SKM-1 (cell line): ENCODE results near the gene NPEPL1.
"Not testable (repeated sequence)": the region's sequence is repeated elsewhere in the genome, so short reads cannot be mapped to it uniquely, and the experiment has no call there.

ENCODE experiments used
- DNase-seq: peaks from one replicate; lab custom pipeline; 2025; ENCODE audit not compliant: unreplicated experiment; lab: John Stamatoyannopoulos, UW

Gene NPEPL1, protein sequence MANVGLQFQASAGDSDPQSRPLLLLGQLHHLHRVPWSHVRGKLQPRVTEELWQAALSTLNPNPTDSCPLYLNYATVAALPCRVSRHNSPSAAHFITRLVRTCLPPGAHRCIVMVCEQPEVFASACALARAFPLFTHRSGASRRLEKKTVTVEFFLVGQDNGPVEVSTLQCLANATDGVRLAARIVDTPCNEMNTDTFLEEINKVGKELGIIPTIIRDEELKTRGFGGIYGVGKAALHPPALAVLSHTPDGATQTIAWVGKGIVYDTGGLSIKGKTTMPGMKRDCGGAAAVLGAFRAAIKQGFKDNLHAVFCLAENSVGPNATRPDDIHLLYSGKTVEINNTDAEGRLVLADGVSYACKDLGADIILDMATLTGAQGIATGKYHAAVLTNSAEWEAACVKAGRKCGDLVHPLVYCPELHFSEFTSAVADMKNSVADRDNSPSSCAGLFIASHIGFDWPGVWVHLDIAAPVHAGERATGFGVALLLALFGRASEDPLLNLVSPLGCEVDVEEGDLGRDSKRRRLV

DNA sequence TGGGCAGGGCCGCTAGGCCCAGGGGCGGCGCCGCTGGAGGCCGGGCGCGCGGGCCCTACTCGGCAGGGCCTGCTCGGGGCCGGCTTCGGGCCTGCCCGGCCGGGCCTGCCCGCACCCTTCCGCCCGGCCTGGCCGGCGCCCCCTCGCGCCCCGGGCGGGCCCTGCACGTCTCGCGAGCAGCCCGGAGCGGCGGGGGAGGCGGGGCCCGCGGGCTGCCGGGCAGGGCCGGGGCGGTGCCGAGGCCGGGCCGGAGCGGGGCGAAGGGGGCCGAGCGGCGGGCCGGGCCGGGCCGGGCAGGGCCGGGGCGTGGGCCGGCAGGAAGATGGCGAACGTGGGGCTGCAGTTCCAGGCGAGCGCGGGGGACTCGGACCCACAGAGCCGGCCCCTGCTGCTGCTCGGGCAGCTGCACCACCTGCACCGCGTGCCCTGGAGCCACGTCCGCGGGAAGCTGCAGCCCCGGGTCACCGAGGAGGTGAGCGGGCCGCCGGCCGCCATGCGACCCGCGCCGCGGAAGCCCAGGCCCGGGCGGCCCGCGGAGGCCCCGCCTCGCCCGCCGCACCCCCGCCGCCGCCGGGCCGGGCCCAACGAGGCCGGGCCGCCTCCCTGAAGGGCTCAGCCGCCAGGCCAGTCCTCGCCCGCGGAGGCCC lies at the start of gene NPEPL1:
Gene NPEPL1, plus strand, starts transcription at position 222 of the 647 bp plus-strand sequence. Its CDS starts 101 bp downstream, at position 323.
- DNase-seq = peak; percentile 31

DNA sequence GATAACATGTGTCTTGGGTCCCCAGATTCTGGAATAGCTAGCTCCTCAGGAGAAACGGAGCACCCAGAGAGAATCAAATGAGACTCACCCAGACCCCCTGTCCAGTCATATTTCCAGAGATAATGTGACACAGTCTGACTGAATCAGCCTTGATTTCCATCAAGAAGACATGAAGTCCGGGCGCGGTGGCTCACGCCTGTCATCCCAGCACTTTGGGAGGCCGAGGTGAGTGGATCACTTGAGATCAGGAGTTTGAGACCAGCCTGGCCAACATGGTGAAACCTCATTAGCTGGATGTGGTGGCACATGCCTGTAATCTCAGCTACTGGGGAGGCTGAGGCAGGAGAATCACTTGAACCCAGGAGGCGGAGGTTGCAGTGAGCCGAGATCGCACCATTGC lies 49.7 kb upstream of the NPEPL1 start:
- not testable (repeated sequence) for DNase-seq

DNA sequence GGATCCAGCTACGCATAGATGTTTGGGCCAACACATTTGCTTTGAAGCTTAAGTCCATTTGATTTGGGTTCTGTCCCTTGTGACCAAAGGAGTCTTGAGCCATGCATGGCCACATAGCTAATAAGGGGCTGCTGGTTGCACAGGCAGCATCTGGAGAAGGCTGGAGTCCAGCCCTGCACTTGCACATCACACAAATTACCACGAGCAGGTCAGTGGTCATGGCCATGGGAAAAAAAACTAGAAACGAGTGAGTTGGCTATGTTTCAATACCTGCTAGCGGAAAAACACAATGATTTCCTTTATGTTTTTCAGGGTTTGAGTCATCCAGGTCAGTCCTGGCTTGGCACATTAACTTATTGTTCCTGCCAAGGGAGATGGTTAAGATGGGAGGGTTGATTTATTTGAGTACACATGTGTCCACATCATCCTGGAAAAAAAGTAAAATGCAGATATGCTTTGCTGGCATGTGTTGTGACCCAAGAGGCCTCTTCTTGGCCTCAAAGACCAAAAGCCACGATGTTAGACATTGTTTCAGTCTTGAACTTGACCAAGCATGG lies 47.1 kb upstream of the NPEPL1 start:
- no peak for DNase-seq

DNA sequence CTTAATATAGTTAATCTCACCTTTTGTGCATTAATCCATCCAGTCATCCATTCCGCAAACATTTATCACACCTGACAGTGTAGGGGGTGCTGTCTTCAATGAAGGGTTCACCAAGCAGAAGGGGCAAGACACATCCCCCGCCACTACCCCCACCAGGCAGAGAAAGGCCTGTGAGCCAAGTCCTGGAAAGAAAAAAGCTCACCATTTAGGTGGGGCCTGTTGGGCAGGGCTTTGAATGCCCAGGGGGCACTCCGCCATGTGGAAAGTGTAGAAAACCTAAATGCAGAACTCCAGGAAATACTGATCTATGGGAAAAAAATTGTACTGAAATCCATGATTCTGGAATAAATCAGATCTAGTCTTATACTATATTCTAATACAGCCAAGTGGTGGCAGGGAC lies 46.3 kb upstream of the NPEPL1 start:
- DNase-seq = no peak

DNA sequence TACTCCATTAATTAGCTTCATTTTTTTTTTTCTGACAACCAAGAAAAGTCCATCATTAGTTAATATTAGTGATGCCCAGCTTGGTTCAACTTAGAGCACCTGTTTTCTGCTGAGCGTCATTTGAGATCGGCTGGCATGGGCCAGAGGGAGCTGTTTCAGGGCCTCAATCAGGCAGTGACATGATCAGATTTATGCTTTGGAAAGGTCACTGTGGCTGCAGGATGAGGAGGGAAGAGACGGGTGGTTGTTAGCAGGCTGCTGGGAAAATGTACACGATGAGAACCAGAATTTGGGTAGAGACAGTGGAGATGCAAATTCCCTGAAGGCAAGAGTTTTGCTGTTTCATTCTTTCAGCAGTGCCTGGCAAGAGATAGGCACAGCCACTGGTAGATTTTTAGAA lies 45.9 kb upstream of the NPEPL1 start:
- no peak for DNase-seq

DNA sequence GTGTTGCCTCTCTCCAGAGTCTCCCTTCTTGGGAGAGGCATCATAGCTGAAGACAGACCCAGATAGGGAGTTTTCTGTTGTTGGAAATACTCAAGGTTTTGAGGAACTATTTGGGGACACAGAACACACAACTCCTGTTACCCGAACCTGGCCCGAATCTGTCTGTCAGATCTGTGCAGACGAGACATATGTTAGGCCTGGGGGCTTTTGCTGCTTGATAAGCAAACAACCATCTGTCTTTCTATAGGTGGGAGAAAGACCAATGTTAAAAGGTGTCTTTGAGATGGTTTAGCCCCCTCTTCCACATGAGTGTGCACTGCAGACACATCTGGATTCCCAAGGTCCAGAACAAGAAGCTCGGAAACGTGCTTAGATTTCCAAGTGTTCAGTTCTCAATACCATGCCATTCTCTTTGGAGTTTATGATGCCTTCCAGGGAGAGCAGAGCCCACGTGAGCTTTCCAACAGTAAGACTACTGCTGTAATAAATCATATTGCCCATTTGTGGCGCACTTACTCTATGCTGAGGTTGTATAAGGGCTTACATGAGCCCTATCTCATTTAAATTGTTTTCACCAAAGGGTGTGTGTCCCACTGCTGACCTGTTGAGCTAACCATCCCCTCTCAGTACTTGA lies 45.3 kb upstream of the NPEPL1 start:
- DNase-seq = no peak

DNA sequence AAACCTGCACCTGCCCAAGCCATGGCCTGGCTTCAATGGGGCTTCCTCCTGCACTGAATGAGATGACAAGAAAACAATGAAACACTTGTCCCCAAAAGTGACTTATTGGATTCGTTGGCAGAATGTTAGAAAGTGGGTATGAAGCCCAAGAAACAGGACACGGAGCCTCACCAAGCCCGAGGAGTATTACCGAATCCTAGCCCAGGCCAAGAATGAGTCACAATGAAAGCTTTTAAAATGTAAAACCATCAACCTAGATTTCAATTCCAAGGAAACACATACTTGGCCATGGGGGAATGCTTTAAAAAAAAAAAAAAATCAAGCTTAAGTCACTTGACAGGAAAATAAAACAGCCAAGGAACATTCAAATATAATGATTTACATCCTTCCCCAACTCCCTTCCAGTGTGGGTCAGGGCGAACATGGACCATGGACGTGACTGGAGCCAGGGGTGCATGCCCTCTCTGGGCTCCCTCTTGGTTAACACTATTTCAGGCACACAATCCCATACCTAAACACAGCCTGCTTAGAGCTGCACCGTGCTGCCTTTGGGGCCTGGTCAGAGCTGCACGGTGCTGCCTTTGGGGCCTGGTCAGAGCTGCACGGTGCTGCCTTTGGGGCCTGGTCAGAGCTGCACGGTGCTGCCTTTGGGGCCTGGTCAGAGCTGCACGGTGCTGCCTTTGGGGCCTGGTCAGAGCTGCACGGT lies 44.7 kb upstream of the NPEPL1 start:
- DNase-seq = no peak

DNA sequence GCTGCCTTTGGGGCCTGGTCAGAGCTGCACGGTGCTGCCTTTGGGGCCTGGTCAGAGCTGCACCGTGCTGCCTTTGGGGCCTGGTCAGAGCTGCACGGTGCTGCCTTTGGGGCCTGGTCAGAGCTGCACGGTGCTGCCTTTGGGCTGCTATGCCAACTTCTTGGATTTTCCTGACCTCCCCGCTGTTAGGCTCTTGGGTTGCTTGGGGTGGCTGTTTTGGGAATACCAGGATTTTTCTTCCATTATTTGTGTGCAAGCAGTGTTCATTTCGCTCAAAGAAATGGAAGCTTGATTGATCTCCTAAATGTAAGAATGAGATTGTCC lies 44.1 kb upstream of the NPEPL1 start:
- not testable (repeated sequence) for DNase-seq

DNA sequence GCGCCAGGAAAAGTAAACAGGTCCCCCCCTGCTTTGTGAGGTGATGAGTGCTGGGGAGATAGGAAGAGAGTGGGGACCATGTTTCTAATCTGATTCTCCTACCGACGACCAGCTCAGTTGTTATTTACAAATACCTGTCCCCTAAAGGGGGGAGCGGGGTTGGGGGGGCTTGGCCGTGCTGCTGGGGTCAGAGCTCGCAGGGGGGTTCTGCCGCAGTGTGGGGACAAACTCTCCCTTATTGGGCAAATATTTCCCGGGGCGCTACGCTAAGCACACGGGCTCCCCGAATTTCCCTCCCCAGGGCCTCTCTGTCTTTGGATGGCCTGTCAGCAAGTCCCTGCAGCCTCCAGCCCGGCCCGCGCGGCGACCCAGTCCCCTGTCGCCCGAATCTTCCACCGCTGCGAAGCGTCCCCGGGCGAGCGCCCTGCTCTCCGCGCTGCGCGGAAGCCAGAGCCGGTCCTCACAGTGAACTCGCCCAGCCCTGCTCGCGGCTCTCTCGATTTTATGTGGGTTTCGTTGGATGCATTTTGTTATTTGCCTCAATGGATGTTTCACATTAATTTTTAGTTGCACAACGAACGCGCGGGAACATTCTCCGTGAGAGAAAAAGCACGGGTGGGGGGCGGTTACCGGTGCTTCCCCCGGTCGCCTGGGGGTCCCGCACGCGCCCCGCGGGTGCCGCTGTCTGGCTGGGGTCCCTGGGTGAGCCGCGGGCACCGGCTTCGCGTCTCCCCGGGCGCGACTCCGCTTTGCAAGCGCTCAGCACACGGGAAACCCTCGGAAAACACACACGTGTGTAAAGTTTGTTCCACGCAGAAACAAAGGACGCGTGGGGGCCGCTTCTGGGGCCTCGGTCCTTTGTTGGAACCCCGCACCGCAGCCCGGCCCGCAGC lies 43.1 kb upstream of the NPEPL1 start:
- DNase-seq = no peak

DNA sequence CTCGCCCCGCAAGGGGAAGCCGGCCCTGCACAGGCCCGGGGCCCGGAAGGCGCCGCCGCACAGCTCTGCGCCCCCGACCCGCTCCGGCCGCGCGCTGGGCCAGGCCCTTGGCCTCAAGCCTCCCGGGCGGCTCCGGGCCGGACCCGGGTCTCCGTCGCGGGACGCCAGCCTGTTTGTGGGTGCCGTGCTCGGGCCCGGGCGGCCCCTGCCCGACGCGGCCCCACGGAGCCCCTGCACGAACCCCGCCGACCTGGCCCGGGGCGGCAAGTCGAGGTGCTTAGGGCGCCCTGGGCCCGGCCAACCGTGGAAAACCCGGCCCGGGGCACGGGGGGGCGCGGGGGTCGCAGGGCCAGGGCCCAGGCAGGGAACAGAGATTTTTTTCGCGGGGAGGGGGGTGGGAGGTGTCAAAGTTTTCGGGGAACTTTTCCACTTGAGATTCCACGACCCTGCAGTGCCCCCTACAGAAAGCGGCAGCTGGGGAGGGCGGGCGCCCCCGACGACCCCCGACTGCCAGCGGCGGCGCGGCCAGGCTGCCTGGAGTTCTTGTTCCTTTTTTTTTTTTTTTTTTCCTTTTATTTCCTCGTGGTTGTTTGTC lies 42.3 kb upstream of the NPEPL1 start:
- no peak for DNase-seq

DNA sequence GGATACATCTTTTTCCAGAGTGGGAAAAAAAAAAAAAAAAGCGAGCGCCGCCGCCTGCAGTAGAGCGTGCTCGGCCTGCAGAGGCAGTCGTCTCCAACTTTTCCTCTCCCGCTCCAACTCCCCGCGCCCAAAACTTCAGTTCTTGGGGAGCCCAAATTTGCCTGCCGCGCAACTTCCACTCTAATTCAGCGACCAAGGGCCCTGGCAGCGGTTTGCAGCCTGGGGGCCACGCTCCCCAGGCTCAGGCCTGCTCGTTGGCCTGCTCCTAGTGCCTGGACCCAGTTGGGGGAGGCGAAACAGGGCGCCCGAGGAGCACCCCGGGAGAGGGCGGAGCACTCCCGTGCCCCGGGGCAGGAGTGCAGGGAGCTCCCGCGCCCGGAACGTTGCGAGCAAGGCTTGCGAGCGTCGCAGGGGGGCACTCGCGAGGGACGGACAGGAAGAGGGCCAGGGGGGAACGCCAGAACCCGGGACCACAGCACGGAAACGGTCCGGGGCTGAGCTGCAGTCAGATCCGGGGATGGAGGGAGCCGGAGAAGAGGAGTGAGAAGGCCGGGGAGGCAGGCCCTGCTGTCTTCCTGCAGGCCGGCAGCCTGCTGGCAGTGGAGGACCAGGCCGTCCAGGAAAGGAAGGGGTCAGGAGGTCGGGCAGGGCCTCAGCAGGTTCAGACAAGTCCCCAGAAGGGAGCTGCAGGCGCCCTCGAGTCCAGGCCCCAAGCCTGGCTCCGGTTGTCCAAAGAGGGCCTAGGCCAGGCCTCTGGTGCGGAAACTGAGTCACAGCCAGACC lies 41.6 kb upstream of the NPEPL1 start, which contains the start of gene STX16:
Gene STX16, plus strand, starts transcription at position 508 of the 783 bp plus-strand sequence. CDS start 724 bp downstream, outside the sequence.
- DNase-seq = peak; percentile 78

DNA sequence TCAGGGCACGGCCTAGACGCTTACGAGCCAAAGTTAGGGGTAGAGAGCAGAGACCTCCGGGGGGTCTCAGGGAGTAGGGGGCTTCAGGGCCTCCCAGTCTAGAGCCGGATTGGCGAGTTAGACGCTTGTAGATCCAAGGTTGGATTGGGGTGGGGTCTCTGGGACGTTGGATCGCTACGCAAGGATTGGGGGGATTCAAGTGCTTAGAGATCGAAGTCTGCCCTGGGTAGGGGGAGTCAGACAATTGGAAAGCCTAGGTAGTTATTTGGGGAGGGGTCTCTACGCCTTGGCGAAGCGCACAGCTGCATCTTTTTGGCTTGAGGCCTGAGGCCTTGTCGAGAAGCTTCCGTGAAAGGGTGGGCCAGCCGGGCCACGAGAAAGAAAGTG lies 41.0 kb upstream of the NPEPL1 start:
- no peak for DNase-seq

DNA sequence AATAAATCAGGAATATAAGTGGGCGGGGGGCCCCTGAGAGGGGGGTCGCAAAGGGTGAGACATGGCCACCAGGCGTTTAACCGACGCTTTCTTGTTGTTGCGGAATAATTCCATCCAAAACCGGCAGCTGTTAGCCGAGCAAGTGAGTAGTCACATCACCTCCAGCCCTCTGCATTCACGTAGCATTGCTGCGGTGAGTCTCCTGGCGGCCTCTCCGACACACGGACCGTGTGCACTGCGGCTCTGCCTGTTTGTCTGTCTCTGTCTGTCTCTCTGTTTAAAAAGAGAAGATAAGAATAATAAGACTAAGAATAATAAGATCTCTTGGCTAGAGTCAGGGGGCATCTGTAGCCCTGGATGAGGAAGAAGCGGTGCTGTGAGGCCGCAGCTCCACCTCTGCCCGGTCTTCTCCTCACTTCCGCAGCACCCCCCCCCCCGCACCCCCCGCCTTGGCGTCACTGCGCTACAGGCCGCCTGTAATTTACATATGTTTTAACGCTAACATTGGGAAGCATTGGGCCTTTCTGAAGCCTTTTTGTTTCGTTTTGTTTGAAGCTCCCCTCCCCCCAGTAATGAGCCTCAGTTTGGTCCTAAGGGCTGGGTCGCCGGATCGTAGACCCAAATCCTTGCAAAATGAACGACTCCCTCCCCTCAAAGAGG lies 40.5 kb upstream of the NPEPL1 start:
- DNase-seq = peak; percentile 31

DNA sequence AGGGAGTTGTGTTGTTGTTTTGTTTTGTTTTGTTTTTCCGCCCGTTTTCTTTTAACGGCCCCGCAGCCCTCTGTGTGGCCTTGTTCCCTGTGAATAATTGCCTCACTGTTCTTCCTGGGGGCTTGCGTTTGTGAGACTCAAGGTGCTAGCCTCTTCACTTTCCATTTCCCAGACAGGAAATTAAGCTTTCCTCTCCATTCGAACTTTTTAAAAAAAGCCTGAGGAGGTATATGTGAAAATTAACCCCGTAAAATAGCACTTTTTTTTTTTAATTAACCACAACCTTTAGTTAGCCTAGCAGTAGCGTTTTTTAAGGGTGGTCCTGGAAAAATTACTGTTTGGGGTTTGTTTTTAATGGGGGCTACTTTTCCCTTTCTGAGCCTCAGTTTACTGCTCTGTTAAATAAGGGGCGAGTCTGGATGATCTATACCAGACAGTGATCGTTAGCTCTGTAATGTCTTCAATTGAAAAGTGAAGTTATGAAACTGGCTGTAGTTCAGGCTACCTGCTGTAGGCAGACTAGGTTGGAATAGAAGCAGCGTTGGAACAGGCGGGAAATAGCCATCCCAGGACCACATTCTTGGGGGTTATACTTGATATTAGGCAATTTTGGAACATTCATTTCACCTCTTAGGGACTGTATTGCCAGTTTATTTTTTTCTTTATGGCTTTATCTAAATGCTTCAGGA lies 39.9 kb upstream of the NPEPL1 start:
- DNase-seq = no peak

DNA sequence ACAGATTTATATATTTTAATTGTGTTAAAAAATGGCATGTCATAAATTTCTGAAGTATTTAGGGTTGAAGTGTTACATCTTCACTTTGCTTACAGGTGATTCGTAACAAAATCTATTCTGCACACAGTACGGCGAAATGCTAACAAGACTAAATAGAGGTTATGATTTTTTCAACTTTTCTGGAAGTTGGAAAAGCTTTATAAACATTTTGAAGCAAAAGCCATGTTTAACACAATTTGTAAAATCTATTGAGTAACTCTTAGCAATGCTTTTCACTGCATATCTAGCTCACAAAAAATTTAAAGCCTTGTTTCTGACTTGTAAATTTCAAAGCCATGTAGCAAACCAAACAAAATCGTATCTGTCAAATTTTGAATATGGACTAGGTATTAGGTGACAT lies 38.3 kb upstream of the NPEPL1 start:
- DNase-seq = no peak

DNA sequence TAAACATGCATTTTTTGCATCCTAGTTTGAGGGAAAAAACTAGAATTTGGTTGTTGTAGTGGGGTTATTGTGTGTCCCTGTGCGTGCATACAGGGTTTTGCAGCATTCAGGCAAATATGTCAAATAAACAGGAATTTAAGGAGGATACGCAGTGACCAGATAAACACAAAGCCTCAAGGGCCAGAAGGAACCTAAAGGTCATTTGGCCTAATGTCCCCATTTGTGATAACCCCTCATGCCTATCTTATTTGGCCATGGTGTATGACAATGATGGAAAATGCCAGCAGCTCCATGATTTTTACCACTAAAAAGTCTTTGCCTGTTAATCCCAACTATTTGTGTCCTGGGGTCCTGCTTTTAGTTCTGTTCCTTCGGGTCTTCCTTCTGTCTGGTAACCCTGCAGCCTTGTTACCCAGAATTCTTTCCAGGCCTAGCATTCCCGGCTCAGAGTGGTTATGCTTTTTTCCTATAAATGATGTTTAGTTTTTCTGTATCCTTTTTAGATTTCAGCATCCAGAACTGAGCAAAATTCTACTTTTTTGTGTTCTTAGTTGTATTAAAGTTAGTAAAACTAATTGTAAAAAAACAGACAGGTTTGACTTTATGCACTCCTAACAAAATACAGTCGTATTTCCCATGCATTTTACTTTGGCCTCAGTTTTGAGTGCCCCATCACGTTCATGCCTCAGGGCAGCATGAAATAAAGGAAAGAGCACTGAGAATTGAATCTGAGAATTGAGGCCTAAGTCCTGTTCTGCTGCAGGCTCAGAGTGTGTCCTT lies 37.1 kb upstream of the NPEPL1 start:
- no peak for DNase-seq

DNA sequence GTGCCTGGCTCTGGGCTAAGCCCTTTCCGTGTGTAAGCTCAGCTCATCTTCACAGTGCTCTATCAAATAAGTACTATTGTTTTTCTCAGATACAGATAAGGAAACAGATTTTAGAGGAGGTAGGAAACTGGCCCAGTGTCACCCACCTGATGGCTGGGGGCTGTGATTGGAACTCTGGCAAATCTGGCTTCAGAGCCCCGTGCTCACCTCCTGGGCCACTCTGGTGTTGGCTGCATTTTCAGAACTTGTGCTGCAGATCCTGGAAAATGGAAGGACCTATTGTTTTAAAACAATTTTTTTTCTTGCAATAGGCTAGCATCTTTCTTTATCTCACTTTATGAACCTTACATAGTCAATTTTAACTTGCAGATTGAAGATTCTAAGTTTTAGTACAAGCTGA lies 35.8 kb upstream of the NPEPL1 start:
- no peak for DNase-seq
